Measurements from ENCODE around the gene HMX2.
A peak's percentile ranks its signal among the peaks of the same experiment; 100 is the strongest.

HMX2 gene

DNA sequence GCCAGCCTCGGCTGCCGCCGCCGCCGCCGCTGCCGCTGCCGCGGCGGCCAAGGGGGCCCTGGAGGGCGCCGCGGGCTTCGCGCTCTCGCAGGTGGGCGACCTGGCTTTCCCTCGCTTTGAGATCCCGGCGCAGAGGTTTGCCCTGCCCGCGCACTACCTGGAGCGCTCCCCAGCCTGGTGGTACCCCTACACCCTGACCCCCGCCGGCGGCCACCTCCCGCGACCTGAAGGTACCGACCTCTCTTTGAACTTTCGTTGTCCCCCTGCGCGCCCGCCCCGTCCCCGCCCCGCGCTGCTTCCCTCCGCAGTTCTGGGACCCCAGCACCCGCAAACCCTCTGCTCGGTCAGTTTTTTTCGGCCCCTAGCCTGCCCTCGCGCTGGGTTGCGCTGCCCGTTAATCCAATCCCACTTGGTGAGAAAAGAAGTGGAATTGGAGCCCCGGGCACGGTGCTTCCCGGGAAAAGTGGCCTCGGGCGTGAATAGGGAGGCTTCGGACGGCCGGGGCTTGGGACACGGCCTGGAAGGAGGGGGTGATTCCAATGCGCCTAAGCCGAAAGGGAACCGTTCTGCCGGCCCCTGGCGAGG lies 11.6 kb upstream of the HMX2 start:
- peaks cover 0 to 24% (median 12%) of the 10 kb centered on the region in 11 experiments; a peak in 17 of 22 replicates for H3K9me3 ChIP-seq (replicated peaks in 1 of 11)
- peak overlapping the region; percentile 78 to 95 (median 87) for H3K4me2 ChIP-seq
- no peak for TF ChIP-seq Cebpa-rat (IDR thresholded peaks at IDR 0.05)
- peak overlapping the region; percentile 51 to 72 (median 57); a peak in 16 of 20 replicates for H3K4me3 ChIP-seq
- peaks cover 26 to 58% (median 48%) of the 10 kb centered on the region in 10 experiments for H3K4me1 ChIP-seq
- H3K27me3 ChIP-seq = peaks cover 100% of the 10 kb centered on the region in 11 experiments
- no peak overlapping the region for H3K27ac ChIP-seq
- peaks cover 0 to 84% (median 56%) of the 10 kb centered on the region in 11 experiments; a peak in 19 of 22 replicates for H4K20me1 ChIP-seq
- peak overlapping the region in 1 of 11 experiments; percentile 46; a peak in 1 of 22 replicates for H3K9ac ChIP-seq
- no peaks in the 10 kb centered on the region for H3K36me3 ChIP-seq

DNA sequence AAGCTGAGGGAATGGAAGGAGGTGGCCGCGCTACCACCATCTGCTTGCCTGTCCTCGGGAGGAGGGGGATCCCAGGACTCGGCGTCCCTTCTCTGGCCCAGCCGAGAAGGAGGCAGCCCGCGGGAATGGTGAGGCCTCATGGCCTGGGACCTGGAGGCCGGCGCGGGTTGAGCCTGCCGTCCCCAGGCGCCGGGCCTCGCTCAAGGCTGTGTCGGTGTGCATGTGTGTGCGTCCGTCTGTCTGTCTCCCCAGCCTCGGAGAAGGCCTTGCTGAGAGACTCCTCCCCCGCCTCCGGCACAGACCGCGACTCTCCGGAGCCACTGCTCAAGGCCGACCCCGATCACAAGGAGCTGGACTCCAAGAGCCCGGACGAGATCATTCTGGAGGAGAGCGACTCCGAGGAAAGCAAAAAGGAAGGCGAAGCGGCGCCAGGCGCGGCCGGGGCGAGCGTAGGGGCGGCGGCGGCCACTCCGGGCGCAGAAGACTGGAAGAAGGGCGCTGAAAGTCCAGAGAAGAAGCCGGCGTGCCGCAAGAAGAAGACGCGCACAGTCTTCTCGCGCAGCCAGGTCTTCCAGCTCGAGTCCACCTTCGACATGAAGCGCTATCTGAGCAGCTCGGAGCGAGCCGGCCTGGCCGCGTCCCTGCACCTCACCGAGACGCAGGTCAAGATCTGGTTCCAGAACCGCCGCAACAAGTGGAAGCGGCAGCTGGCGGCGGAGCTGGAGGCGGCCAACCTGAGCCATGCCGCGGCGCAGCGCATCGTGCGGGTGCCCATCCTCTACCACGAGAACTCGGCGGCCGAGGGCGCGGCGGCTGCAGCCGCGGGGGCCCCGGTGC lies 10.9 kb upstream of the HMX2 start:
- H3K9me3 ChIP-seq (replicated peaks in 1 of 11) = peaks cover 0 to 24% (median 12%) of the 10 kb centered on the region in 11 experiments; a peak in 17 of 22 replicates
- H3K27me3 ChIP-seq = peaks cover 100% of the 10 kb centered on the region in 11 experiments
- no peak overlapping the region for H3K9ac ChIP-seq
- peaks cover 26 to 58% (median 48%) of the 10 kb centered on the region in 10 experiments for H3K4me1 ChIP-seq
- H3K27ac ChIP-seq = no peak overlapping the region
- peaks cover 0 to 91% (median 56%) of the 10 kb centered on the region in 11 experiments; a peak in 19 of 22 replicates for H4K20me1 ChIP-seq
- H3K4me2 ChIP-seq = peak overlapping the region; percentile 78 to 95 (median 87); a peak in 12 of 22 replicates
- H3K36me3 ChIP-seq = no peaks in the 10 kb centered on the region
- TF ChIP-seq Cebpa-rat (IDR thresholded peaks at IDR 0.05) = no peak
- H3K4me3 ChIP-seq = peak overlapping the region in 7 of 10 experiments; percentile 6 to 72 (median 13); a peak in 5 of 20 replicates

DNA sequence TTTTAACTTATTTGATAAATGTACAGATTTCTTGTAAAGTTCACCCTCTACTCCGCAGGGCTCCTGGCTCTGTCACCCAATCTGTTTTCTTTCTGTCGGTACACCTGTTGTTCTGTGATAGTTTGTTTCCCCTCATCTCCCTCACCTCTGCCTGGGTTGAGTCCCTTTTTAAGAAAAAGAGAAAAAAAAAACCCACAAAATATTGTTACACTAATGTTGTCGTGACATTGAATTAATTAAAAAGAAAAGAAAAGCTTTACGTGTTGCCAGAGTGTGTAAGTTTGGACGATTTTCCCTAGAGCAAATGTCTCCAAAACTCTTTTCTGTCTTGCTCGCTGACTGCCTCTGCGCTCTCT lies 8.8 kb upstream of the HMX2 start:
- Histone ChIP-seq H3K27ac (no peak overlapping the region), H3K27me3 (peaks cover 100% of the 10 kb centered on the region in 11 experiments), H3K4me1 (peaks cover 14 to 43% (median 35%) of the 10 kb centered on the region in 10 experiments; a peak in 19 of 20 replicates), H3K4me2 (peak overlapping the region in 3 of 11 experiments; percentile 54 to 69 (median 61); a peak in 7 of 22 replicates), H3K9ac (no peak overlapping the region), H3K9me3 (replicated peaks in 1 of 11) (peaks cover 0 to 39% (median 23%) of the 10 kb centered on the region in 11 experiments; a peak in 17 of 22 replicates), H3K4me3 (no peak overlapping the region; a peak in 1 of 20 replicates), H4K20me1 (peaks cover 0 to 99% (median 64%) of the 10 kb centered on the region in 11 experiments; a peak in 19 of 22 replicates), H3K36me3 (no peaks in the 10 kb centered on the region)
- TF ChIP-seq Cebpa-rat (IDR thresholded peaks at IDR 0.05) = no peak

DNA sequence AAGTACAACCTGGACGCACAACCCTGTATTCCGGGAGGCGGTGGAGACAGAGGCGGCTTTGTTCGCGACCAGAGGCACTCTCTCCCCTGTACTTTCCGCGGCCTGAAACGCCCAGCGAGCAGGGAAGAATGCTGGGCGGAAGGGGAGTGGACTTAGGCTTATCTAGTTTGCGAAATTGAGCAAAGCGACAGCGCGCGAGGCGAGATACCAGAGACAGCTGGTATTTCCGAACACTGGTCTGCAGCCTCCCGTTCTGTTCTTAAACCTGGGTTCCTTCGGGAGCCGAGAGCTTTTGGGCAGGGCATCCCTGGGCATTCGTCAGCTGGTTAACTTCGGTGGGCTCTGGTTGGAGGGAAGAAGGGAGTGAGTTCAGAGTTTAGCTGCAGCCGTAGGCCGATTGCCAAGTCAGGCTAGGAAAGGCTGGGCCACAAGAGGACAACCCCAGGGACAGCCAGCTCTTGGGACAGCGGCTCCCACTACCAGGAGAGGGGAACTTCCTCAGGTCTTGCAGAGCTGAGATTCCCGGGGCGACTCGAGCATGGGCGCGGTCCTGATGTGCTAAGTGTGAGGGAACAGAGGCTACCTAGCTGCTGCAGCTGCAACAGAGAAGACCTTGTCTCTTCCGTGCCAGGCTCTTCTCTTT lies 8.3 kb upstream of the HMX2 start:
- Histone ChIP-seq H3K4me1 (peaks cover 14 to 41% (median 34%) of the 10 kb centered on the region in 10 experiments; a peak in 19 of 20 replicates), H3K4me2 (peak overlapping the region; percentile 23 to 69 (median 49); a peak in 19 of 22 replicates), H3K9ac (no peak overlapping the region), H3K27me3 (peaks cover 100% of the 10 kb centered on the region in 11 experiments), H3K4me3 (peak overlapping the region in 6 of 10 experiments; percentile 3 to 47 (median 20); a peak in 6 of 20 replicates), H3K36me3 (no peaks in the 10 kb centered on the region), H3K9me3 (replicated peaks in 1 of 11) (peaks cover 0 to 39% (median 23%) of the 10 kb centered on the region in 11 experiments; a peak in 17 of 22 replicates), H4K20me1 (peaks cover 0 to 99% (median 64%) of the 10 kb centered on the region in 11 experiments; a peak in 19 of 22 replicates), H3K27ac (no peak overlapping the region)
- TF ChIP-seq Cebpa-rat (IDR thresholded peaks at IDR 0.05) = no peak

DNA sequence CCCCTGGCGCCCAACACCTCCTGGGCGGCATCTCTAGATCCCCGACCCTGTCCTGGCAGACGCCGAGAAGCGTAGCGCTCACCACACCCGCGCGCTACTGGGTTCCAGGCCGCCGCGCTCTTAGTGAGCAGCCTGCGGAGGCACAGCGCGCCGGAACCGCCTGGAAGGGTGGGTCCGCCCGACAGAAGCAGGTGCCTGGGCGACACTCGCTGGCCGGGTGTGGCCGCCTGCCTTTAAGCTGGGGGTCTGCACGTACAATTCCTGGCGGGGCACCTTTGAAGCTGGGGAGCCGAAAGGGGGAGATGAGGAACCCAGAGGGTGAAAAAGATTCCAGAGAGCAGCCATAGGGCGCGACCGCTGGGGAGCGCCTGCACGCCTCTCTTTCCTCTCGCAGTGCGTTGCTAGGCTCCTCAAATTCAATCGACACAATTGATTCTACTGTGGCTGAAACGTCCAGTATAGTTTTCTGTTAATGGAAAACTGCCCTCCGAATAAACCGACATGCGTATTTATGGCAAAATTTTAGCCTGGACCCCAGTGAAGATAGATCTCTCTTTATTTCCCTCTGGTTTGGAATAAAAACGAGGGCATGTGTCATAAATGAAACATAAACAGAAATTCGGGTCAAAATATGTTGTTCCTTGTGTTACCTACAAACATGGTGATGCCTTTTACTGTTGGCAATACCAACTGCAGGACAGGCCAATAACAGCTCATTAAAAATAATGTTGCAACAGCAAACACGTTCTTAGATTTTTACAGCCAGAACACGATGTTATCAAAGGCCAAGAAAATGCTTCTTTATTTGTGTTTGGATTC lies 7.6 kb upstream of the HMX2 start:
- Histone ChIP-seq H3K4me2 (peak overlapping the region; percentile 23 to 69 (median 49); a peak in 20 of 22 replicates), H3K9ac (no peak overlapping the region), H3K27ac (no peak overlapping the region), H3K36me3 (no peaks in the 10 kb centered on the region), H4K20me1 (peaks cover 0 to 99% (median 64%) of the 10 kb centered on the region in 11 experiments; a peak in 20 of 22 replicates), H3K9me3 (replicated peaks in 1 of 11) (peaks cover 0 to 39% (median 23%) of the 10 kb centered on the region in 11 experiments; a peak in 17 of 22 replicates), H3K27me3 (peaks cover 100% of the 10 kb centered on the region in 11 experiments), H3K4me3 (peak overlapping the region in 7 of 10 experiments; percentile 3 to 47 (median 20); a peak in 7 of 20 replicates), H3K4me1 (peaks cover 6 to 40% (median 33%) of the 10 kb centered on the region in 10 experiments; a peak in 19 of 20 replicates)
- no peak for TF ChIP-seq Cebpa-rat (IDR thresholded peaks at IDR 0.05)

DNA sequence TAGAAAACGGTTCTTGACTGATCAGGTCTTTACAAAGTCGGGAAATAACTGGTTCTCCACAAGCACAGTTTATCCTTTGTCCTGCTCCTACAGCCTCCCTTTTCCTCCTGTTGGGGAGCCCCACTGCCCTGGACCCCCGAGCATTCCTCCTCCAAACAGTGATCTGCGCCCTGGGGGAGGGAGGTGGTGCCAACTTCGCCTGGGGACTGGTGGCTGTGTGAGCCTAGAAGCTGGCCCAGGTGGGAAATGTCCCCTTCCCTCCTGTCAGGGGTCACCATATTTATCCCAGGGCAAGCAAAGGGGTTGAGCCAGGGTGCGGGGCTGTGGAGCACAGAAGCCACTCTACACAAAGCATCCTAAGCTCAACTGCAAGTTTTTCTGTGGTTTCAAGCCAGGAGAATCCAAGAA lies 6.9 kb upstream of the HMX2 start:
- H4K20me1 ChIP-seq = peaks cover 0 to 99% (median 70%) of the 10 kb centered on the region in 11 experiments; a peak in 20 of 22 replicates
- no peak for TF ChIP-seq Cebpa-rat (IDR thresholded peaks at IDR 0.05)
- peaks cover 100% of the 10 kb centered on the region in 11 experiments for H3K27me3 ChIP-seq

DNA sequence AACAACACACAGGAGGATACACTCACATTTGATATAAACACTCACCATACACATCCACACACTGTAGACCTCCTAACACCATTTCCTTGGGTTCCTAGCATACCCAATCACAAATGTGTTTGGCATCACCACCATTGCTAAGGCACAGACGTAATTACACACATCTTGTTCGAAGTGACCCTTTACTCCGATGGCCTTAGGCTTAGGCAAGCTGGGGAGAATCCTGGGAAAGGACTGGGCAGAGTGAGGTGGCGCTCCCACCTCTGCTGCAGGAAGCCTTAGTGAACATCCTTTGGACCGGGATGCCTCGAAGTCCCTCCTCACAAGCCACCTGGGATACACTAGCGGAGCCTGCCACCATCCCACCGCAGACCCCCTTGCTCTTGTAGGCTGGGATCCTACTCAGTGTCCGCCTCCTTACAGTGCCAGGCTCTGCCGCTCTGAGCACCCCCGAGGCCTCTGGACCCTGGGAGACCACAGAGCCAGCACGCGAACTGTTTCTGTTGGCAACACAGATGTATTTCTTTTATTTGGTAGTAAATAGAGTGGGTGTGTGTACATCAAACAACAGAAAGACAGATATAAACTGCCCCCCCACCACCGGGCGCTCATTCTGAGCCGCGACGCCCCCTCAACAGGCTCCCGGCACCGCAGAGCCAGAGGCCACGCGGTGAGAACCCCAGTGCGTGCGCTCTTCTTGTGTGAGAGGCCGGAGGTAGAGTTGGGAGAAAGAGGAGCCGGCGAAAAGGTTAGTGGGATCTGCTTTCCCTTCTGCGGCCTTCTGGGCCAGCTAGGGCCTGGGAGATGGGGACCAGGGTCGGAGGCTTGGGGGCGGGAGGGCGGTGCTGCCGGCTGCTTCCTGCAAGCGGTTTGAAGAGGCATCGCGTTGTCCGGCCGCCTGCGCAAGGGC lies 5.9 kb upstream of the HMX2 start:
- Histone ChIP-seq H3K36me3 (no peaks in the 10 kb centered on the region), H3K9me3 (replicated peaks in 1 of 11) (peaks cover 0 to 33% (median 17%) of the 10 kb centered on the region in 11 experiments; a peak in 17 of 22 replicates), H3K4me2 (peak overlapping the region in 1 of 11 experiments; percentile 13; a peak in 1 of 22 replicates), H3K4me1 (peaks cover 18 to 48% (median 38%) of the 10 kb centered on the region in 10 experiments), H3K27me3 (peaks cover 100% of the 10 kb centered on the region in 11 experiments), H3K9ac (no peak overlapping the region), H4K20me1 (peaks cover 0 to 99% (median 70%) of the 10 kb centered on the region in 11 experiments; a peak in 20 of 22 replicates), H3K27ac (no peak overlapping the region), H3K4me3 (no peak overlapping the region)
- TF ChIP-seq Cebpa-rat (IDR thresholded peaks at IDR 0.05) = no peak

More for the DNA sequence above, 6.9 kb upstream of the HMX2 start:
- Histone ChIP-seq H3K9me3 (replicated peaks in 1 of 11) (peaks cover 0 to 39% (median 23%) of the 10 kb centered on the region in 11 experiments; a peak in 17 of 22 replicates), H3K4me3 (no peak overlapping the region), H3K4me2 (no peak overlapping the region), H3K27ac (no peak overlapping the region), H3K4me1 (peaks cover 9 to 44% (median 34%) of the 10 kb centered on the region in 10 experiments; a peak in 18 of 20 replicates), H3K9ac (no peak overlapping the region), H3K36me3 (no peaks in the 10 kb centered on the region)

Measured in BLaER1 treated with 17β-estradiol and CSF1 and Interleukin-3, amounts not matched to agents 10 nM and 100 nM (cell line).